ENCODE measurements around the gene PLA2G7. TPM values are rescaled to one million over a fixed set of nuclear protein-coding genes. Genes with fewer than 3 reads are reported as not detected.
"Not testable (repeated sequence)": the region's sequence is repeated elsewhere in the genome, so short reads cannot be mapped to it uniquely, and the experiment has no call there.

The PLA2G7 gene
- total RNA-seq (2012; rRNA removed) = not detected in 2 replicates

GRCh38 chr6:46734867-46735719 is at the start of gene PLA2G7:
Gene PLA2G7 (minus strand): TSS chr6:46735375. CDS start chr6:46722891, 12,484 bp downstream.
- Histone ChIP-seq H3K36me3 (ENCODE audit: insufficient read depth, low read length) (no peaks in the 10 kb centered on the region), H3K4me1 (ENCODE audit: control insufficient read depth, insufficient read depth, low read length) (peaks cover 7% of the 10 kb centered on the region), H3K4me3 (ENCODE audit: low read length) (peak within 1 kb of the TSS; percentile 70), H3K4me2 (ENCODE audit: low read length) (peak within 1 kb of the TSS; percentile 86), H3K9ac (ENCODE audit: low read depth, low read length) (no peak within 1 kb of the TSS), H3K27me3 (ENCODE audit: control insufficient read depth, insufficient read depth, low read length) (peaks cover 37% of the 10 kb centered on the region), H3K9me3 (replicated peaks; ENCODE audit: low read length) (no peaks in the 10 kb centered on the region)

- H3K27me3 ChIP-seq (ENCODE audit: control insufficient read depth, insufficient read depth, low read length) = peaks cover 4% of the 10 kb centered on the region
- no peak overlapping the region for H3K4me2 ChIP-seq (ENCODE audit: low read length)
- H3K4me3 ChIP-seq (ENCODE audit: low read length) = no peak overlapping the region
- no peaks in the 10 kb centered on the region for H3K4me1 ChIP-seq (ENCODE audit: control insufficient read depth, insufficient read depth, low read length)
- no peaks in the 10 kb centered on the region for H3K36me3 ChIP-seq (ENCODE audit: insufficient read depth, low read length)
- H3K9me3 ChIP-seq (replicated peaks; ENCODE audit: low read length) = no peaks in the 10 kb centered on the region
- H3K9ac ChIP-seq (ENCODE audit: low read depth, low read length) = no peak overlapping the region
Observed at GRCh38 chr6:46784535-46784934, 49.4 kb upstream of the PLA2G7 start.

- peaks cover 4% of the 10 kb centered on the region for H3K27me3 ChIP-seq (ENCODE audit: control insufficient read depth, insufficient read depth, low read length)
- no peaks in the 10 kb centered on the region for H3K4me1 ChIP-seq (ENCODE audit: control insufficient read depth, insufficient read depth, low read length)
- H3K4me2 ChIP-seq (ENCODE audit: low read length) = no peak overlapping the region
- H3K4me3 ChIP-seq (ENCODE audit: low read length) = no peak overlapping the region
- H3K9me3 ChIP-seq (replicated peaks; ENCODE audit: low read length) = no peaks in the 10 kb centered on the region
- H3K9ac ChIP-seq (ENCODE audit: low read depth, low read length) = no peak overlapping the region
- H3K36me3 ChIP-seq (ENCODE audit: insufficient read depth, low read length) = no peaks in the 10 kb centered on the region
Observed at GRCh38 chr6:46781478-46782378, 46.6 kb upstream of the PLA2G7 start.

- peaks cover 10% of the 10 kb centered on the region for H3K27me3 ChIP-seq (ENCODE audit: control insufficient read depth, insufficient read depth, low read length)
- no peaks in the 10 kb centered on the region for H3K9me3 ChIP-seq (replicated peaks; ENCODE audit: low read length)
- H3K36me3 ChIP-seq (ENCODE audit: insufficient read depth, low read length) = no peaks in the 10 kb centered on the region
- no peaks in the 10 kb centered on the region for H3K4me1 ChIP-seq (ENCODE audit: control insufficient read depth, insufficient read depth, low read length)
- no peak overlapping the region for H3K9ac ChIP-seq (ENCODE audit: low read depth, low read length)
- H3K4me3 ChIP-seq (ENCODE audit: low read length) = no peak overlapping the region
- H3K4me2 ChIP-seq (ENCODE audit: low read length) = no peak overlapping the region
Observed at GRCh38 chr6:46777476-46778346, 42.5 kb upstream of the PLA2G7 start.

- Histone ChIP-seq H3K9me3 (replicated peaks; ENCODE audit: low read length) (no peaks in the 10 kb centered on the region), H3K27me3 (ENCODE audit: control insufficient read depth, insufficient read depth, low read length) (peaks cover 19% of the 10 kb centered on the region), H3K4me3 (ENCODE audit: low read length) (no peak overlapping the region), H3K4me2 (ENCODE audit: low read length) (no peak overlapping the region), H3K9ac (ENCODE audit: low read depth, low read length) (no peak overlapping the region), H3K36me3 (ENCODE audit: insufficient read depth, low read length) (no peaks in the 10 kb centered on the region), H3K4me1 (ENCODE audit: control insufficient read depth, insufficient read depth, low read length) (no peaks in the 10 kb centered on the region)
Observed at GRCh38 chr6:46776070-46776712, 41.0 kb upstream of the PLA2G7 start.

- not testable (repeated sequence) for H3K4me2 ChIP-seq (ENCODE audit: low read length); H3K36me3 ChIP-seq (ENCODE audit: insufficient read depth, low read length); H3K4me3 ChIP-seq (ENCODE audit: low read length); H3K4me1 ChIP-seq (ENCODE audit: control insufficient read depth, insufficient read depth, low read length); H3K9ac ChIP-seq (ENCODE audit: low read depth, low read length); H3K9me3 ChIP-seq (replicated peaks; ENCODE audit: low read length)
- H3K27me3 ChIP-seq (ENCODE audit: control insufficient read depth, insufficient read depth, low read length) = peaks cover 15% of the 10 kb centered on the region
Observed at GRCh38 chr6:46774736-46775135, 39.6 kb upstream of the PLA2G7 start.

- no peaks in the 10 kb centered on the region for H3K9me3 ChIP-seq (replicated peaks; ENCODE audit: low read length)
- H3K9ac ChIP-seq (ENCODE audit: low read depth, low read length) = no peak overlapping the region
- H3K4me2 ChIP-seq (ENCODE audit: low read length) = no peak overlapping the region
- peaks cover 15% of the 10 kb centered on the region for H3K27me3 ChIP-seq (ENCODE audit: control insufficient read depth, insufficient read depth, low read length)
- H3K4me3 ChIP-seq (ENCODE audit: low read length) = no peak overlapping the region
- no peaks in the 10 kb centered on the region for H3K36me3 ChIP-seq (ENCODE audit: insufficient read depth, low read length)
- H3K4me1 ChIP-seq (ENCODE audit: control insufficient read depth, insufficient read depth, low read length) = no peaks in the 10 kb centered on the region
Observed at GRCh38 chr6:46773201-46773855, 38.2 kb upstream of the PLA2G7 start.

- H3K9ac ChIP-seq (ENCODE audit: low read depth, low read length) = no peak overlapping the region
- H3K4me3 ChIP-seq (ENCODE audit: low read length) = no peak overlapping the region
- no peak overlapping the region for H3K4me2 ChIP-seq (ENCODE audit: low read length)
- no peaks in the 10 kb centered on the region for H3K9me3 ChIP-seq (replicated peaks; ENCODE audit: low read length)
- no peaks in the 10 kb centered on the region for H3K36me3 ChIP-seq (ENCODE audit: insufficient read depth, low read length)
- H3K4me1 ChIP-seq (ENCODE audit: control insufficient read depth, insufficient read depth, low read length) = no peaks in the 10 kb centered on the region
- H3K27me3 ChIP-seq (ENCODE audit: control insufficient read depth, insufficient read depth, low read length) = peaks cover 15% of the 10 kb centered on the region
Observed at GRCh38 chr6:46772762-46773161, 37.6 kb upstream of the PLA2G7 start.

GRCh38 chr6:46772016-46772415 is 36.8 kb upstream of the PLA2G7 start:
- Histone ChIP-seq H3K4me3 (ENCODE audit: low read length) (no peak overlapping the region), H3K4me1 (ENCODE audit: control insufficient read depth, insufficient read depth, low read length) (no peaks in the 10 kb centered on the region), H3K9ac (ENCODE audit: low read depth, low read length) (no peak overlapping the region), H3K36me3 (ENCODE audit: insufficient read depth, low read length) (no peaks in the 10 kb centered on the region), H3K9me3 (replicated peaks; ENCODE audit: low read length) (no peaks in the 10 kb centered on the region), H3K27me3 (ENCODE audit: control insufficient read depth, insufficient read depth, low read length) (peaks cover 15% of the 10 kb centered on the region), H3K4me2 (ENCODE audit: low read length) (no peak overlapping the region)

- H3K27me3 ChIP-seq (ENCODE audit: control insufficient read depth, insufficient read depth, low read length) = peaks cover 4% of the 10 kb centered on the region
- H3K4me2 ChIP-seq (ENCODE audit: low read length) = no peak overlapping the region
- no peak overlapping the region for H3K9ac ChIP-seq (ENCODE audit: low read depth, low read length)
- H3K4me1 ChIP-seq (ENCODE audit: control insufficient read depth, insufficient read depth, low read length) = no peaks in the 10 kb centered on the region
- H3K36me3 ChIP-seq (ENCODE audit: insufficient read depth, low read length) = no peaks in the 10 kb centered on the region
- no peaks in the 10 kb centered on the region for H3K9me3 ChIP-seq (replicated peaks; ENCODE audit: low read length)
- H3K4me3 ChIP-seq (ENCODE audit: low read length) = no peak overlapping the region
Observed at GRCh38 chr6:46764961-46765360, 29.8 kb upstream of the PLA2G7 start.
